HG02763 (cell line): ENCODE data around the gene APBB1.
"Not testable (repeated sequence)": the region's sequence is repeated elsewhere in the genome, so short reads cannot be mapped to it uniquely, and the experiment has no call there.

Source experiments
- ATAC-seq: cut with Tn5 transposase; IDR thresholded peaks from one replicate; pipeline ENCODE4 v1.9.1; 2021; ENCODE audit warnings: mild to moderate bottlenecking, moderate library complexity; ENCODE audit not compliant: unreplicated experiment

The APBB1 gene

GRCh38 chr11:6393989-6394670, 24.8 kb downstream of the APBB1 start:
- ATAC-seq: no peak

GRCh38 chr11:6392251-6392650, 26.6 kb downstream of the APBB1 start:
- ATAC-seq: not testable (repeated sequence)

GRCh38 chr11:6391537-6392134, 27.3 kb downstream of the APBB1 start:
- no peak for ATAC-seq

- ATAC-seq: no peak
Measured at GRCh38 chr11:6390718-6391469, 28.0 kb downstream of the APBB1 start.

DNA sequence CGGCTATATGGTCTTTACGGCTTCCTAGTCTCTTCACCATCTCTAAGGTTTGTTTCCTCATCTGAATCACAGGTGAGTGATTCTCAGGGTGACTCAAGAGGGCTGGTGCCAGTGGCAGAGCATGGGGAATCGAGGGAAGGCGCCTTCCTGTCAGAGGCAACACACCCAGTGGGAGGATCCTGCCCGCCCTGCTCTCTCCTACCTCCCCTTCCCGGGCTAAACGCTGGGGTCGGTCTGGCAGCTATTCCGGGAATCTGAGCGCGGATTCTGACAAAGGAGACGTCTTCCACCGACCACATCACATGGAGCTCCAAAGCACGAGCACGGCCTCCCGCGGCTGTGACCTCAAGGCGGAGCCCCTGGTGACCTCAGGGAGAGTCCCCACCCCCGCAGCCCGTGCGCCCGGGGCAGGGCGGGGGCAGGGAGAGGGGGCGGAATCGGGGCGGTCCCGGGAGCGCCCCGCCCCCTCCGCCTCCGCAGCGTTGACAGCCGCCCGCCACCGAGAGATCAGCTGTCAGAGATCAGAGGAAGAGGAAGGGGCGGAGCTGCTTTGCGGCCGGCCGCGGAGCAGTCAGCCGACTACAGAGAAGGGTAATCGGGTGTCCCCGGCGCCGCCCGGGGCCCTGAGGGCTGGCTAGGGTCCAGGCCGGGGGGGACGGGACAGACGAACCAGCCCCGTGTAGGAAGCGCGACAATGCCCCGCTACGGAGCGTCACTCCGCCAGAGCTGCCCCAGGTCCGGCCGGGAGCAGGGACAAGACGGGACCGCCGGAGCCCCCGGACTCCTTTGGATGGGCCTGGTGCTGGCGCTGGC, 28.8 kb downstream of the APBB1 start, which contains the start of gene SMPD1:
Gene SMPD1 (plus strand): TSS at position 570 of the 813 bp plus-strand sequence. CDS start 125 bp downstream, at position 695.
- ATAC-seq: peak; percentile 98

DNA sequence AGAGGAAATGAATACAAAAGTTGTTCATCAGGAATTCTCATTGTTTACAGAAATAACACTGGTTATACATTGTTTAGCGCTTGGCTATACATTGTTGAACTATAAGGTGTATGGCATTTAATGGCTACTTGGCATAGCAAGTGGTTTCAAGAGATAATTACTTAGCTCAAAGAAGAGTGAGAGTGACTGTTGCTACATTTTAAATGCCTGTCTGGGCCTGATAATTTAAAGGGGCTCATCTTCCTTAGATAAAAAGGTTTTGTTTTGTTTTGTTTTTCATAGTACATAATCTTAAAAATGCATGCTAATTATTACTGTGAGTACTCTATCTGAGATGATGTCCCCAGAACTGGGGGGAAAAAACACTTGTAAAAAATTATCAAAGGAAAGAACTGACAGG, 30.1 kb downstream of the APBB1 start:
- no peak for ATAC-seq

- no peak for ATAC-seq
Measured at GRCh38 chr11:6387811-6388599, 30.9 kb downstream of the APBB1 start.

DNA sequence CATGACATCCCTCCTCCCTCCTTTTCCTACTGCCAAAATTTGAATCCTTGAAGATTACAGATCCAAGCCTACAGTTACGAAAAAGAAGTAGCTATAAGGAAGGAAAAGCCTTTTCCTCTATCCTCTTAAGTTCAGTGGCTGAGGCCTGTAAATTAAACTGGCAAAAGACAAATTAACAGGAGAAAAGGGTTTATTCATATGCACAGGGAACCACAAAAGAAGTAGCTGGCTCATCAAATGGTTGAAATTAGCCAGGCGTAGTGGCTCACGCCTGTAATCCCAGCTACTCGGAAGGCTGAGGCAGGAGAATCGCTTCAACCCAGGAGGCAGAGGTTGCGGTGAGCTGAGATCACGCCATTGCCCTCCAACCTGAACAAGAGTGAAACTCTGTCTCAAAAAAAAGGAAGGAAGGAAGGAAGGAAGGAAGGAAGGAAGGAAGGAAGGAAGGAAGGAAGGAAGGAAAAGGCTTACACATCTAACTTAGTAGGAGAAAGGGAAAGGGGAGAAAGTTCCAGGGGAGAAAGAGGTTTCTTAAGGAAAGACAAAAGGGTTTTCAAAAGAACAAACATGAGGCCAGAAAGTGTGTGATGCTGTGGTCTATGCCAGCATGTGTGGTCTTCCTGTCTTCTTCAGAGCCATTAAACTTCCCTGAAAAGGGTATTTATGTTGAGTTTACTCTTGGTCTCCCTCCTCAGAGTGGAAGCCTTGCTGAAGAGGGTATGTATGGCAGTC, 33.7 kb downstream of the APBB1 start:
- ATAC-seq: no peak

- ATAC-seq: no peak
Measured at GRCh38 chr11:6378640-6378989, 40.3 kb downstream of the APBB1 start.

- ATAC-seq: no peak
Measured at GRCh38 chr11:6377902-6378639, 40.8 kb downstream of the APBB1 start.

- ATAC-seq: no peak
Measured at GRCh38 chr11:6371825-6372224, 47.1 kb downstream of the APBB1 start.

GRCh38 chr11:6365659-6366058, 53.2 kb downstream of the APBB1 start:
- no peak for ATAC-seq

DNA sequence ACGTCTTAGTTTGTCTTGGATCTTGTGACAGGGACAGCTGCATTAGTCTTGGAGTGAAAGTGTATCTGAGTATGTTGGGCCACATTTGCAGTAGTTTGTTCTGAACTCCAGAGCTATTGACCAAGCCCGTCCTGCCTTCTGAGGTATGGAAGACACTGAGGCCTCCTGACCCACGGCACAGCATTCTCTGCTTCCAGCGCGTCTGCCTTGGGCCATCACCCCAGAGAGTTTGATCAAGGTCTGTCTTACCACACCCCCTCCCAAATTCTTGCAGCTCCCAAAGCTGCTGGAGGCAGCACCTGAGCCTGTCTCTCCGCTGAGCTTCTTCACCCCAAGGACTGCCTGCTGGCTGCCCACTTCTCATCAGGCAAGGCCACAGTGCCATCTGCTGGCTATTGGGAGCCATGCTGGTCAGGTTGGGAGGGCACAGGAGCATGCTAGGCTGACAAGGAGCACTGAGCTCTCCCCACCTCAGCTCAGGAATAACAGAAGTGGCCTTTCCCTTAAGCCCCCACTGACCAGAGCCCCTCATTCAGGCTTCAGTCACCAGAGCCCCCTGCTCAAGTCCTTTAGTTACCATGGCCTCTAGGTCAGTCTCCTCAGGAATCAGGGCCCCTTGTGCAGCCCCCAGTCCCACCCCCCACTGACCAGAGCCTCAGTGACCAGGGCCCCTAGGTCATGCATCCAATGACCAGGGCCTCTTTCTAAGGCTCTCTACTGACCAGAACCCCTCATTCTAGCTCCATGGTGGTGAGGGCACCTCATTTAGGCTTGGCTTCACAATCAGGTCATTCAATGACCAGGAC, 55.8 kb downstream of the APBB1 start:
- ATAC-seq: peak; percentile 80

DNA sequence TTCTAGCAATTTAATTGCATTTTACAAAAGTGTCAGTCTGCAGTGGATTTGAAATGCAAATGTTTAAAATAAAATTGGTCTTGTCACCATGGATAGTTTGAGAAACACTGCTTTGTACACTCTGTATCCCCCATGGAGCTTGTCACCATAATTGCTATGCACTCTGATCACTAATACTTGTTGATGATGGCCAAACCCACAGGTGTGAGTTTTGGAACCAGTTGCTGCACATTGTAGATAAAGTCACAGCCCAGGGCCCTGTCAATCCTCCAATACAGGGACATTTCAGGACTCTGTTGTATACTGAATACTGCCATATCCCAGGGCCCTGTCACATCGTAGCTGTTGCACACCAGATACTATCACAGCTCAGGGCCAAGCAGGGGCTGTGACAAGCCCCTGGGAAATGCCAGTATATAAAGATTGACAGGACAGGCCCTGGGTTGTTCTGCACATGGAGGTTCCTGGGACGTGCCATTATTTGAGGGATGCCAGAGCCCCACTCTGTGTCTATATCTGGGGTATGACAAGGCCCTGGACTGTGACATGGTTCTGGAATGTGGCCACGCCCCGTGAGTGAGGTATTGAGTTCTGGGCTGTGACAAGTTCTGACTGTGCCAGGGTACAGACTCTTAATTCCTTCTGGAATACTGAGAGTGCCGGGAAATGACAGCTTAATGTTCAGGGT, 56.6 kb downstream of the APBB1 start:
- no peak for ATAC-seq

GRCh38 chr11:6360183-6360582, 58.7 kb downstream of the APBB1 start:
- ATAC-seq: no peak

GRCh38 chr11:6357222-6357621, 61.7 kb downstream of the APBB1 start:
- no peak for ATAC-seq

- no peak for ATAC-seq
Measured at GRCh38 chr11:6356503-6357055, 62.3 kb downstream of the APBB1 start.
